CD4-positive, alpha-beta T cell treated with Interleukin-15 for 1 hour (primary cell): ENCODE results near the gene RSPH1.

Experiments
- DNase-seq: peaks from one replicate; pipeline ENCODE4 v3.0.0-alpha.2; 2020

The RSPH1 gene

GRCh38 chr21:42512346-42513034 lies 16.5 kb upstream of the RSPH1 start:
- DNase-seq: no peak

GRCh38 chr21:42509244-42509643 lies 13.2 kb upstream of the RSPH1 start:
- no peak for DNase-seq

- DNase-seq: no peak
Measured at GRCh38 chr21:42508371-42508770, 12.3 kb upstream of the RSPH1 start.

GRCh38 chr21:42507418-42507817 lies 11.4 kb upstream of the RSPH1 start:
- no peak for DNase-seq

- DNase-seq: no peak
Measured at GRCh38 chr21:42505090-42505726, 9.2 kb upstream of the RSPH1 start.

GRCh38 chr21:42503711-42504110 lies 7.7 kb upstream of the RSPH1 start:
- DNase-seq: no peak

- DNase-seq: no peak
Measured at GRCh38 chr21:42500736-42501135, 4.7 kb upstream of the RSPH1 start.

GRCh38 chr21:42500225-42500624 lies 4.2 kb upstream of the RSPH1 start:
- DNase-seq: no peak

- no peak for DNase-seq
Measured at GRCh38 chr21:42499444-42500112, 3.6 kb upstream of the RSPH1 start.

GRCh38 chr21:42498012-42498411 lies 2.0 kb upstream of the RSPH1 start:
- no peak for DNase-seq

GRCh38 chr21:42496839-42497202 lies 797 bp upstream of the RSPH1 start:
- DNase-seq: no peak

- no peak for DNase-seq
Measured at GRCh38 chr21:42495765-42496119, 282 bp downstream of the RSPH1 start.

GRCh38 chr21:42495027-42495426 lies 997 bp downstream of the RSPH1 start:
- no peak for DNase-seq

- no peak for DNase-seq
Measured at GRCh38 chr21:42493109-42494060, 2.6 kb downstream of the RSPH1 start.

- DNase-seq: no peak
Measured at GRCh38 chr21:42492201-42492600, 3.8 kb downstream of the RSPH1 start.

GRCh38 chr21:42491328-42491727 lies 4.7 kb downstream of the RSPH1 start:
- DNase-seq: no peak

GRCh38 chr21:42490720-42491119 lies 5.3 kb downstream of the RSPH1 start:
- DNase-seq: no peak

- no peak for DNase-seq
Measured at GRCh38 chr21:42489991-42490390, 6.0 kb downstream of the RSPH1 start.

GRCh38 chr21:42489006-42489563 lies 6.9 kb downstream of the RSPH1 start:
- DNase-seq: no peak

- DNase-seq: no peak
Measured at GRCh38 chr21:42486531-42486930, 9.5 kb downstream of the RSPH1 start.

GRCh38 chr21:42486072-42486471 lies 10.0 kb downstream of the RSPH1 start:
- no peak for DNase-seq

GRCh38 chr21:42484966-42485365 lies 11.1 kb downstream of the RSPH1 start:
- DNase-seq: no peak

GRCh38 chr21:42481169-42481568 lies 14.9 kb downstream of the RSPH1 start:
- no peak for DNase-seq
